Activated gamma-delta T cell treated with anti-CD3 and anti-CD28 coated beads, Interleukin-2, amount 50 U/mL, for 16 hours (primary cell): ENCODE data around the gene ZMPSTE24.

ENCODE experiments used
- DNase-seq: peaks from one replicate; pipeline ENCODE4 v3.0.0-alpha.2; 2020; ENCODE audit warnings: low read depth

The ZMPSTE24 gene

DNA sequence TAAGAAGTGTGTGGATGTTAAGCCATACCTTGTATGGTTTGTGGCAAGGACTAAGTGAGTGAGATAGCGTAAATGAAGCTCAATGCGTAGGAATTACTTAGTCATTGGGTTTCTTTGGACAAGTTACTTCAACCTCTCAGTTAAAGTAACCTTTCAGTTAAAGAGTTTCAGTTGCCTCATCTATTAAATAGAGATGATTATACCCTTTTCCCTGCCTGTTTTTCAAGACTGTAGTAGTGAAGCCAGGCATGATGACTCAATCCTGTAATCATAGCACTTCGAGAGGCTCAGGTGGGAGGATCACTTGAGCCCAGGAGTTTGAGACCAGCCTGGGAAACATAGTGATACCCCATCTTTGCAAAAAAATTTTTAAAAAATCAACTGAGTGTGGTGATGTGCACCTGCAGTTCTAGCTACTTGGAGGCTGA, 6.3 kb downstream of the ZMPSTE24 start:
- no peak for DNase-seq

DNA sequence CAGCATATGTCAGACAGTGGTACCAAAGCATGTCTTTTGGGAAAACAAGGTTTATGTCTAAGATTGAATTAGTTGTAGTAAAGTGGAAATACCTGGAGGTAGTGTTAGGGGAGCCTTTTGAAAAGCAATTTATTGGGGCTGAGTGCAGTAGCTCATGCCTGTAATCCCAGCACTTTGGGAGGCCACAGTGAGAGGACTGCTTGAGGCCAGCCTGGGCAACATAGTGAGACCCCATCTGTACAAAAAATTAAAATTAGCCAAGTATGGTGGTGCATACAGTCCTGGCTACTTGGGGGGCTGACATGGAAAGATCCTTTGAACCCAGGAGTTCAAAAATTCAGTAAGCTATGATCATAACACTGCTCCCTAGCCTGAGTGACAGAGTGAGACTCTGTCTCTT, 7.3 kb downstream of the ZMPSTE24 start:
- no peak for DNase-seq

DNA sequence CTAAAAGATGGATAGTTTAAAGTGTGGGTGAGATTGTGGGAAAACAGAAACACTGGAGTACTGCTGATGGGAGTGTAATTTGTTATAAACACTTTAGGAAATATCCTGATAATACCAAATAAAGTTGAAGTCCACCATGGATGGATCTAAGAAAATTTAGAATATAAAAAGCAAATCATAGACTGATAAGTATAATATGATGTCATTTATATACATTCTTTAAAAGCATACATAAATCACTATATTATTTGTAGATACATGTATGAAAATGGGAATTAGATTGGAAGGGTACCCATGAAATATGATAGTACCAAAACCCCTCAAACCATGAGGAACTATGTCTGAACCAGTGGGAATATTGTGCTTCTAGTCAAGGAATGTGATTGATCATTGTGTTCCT, 7.9 kb downstream of the ZMPSTE24 start:
- no peak for DNase-seq

DNA sequence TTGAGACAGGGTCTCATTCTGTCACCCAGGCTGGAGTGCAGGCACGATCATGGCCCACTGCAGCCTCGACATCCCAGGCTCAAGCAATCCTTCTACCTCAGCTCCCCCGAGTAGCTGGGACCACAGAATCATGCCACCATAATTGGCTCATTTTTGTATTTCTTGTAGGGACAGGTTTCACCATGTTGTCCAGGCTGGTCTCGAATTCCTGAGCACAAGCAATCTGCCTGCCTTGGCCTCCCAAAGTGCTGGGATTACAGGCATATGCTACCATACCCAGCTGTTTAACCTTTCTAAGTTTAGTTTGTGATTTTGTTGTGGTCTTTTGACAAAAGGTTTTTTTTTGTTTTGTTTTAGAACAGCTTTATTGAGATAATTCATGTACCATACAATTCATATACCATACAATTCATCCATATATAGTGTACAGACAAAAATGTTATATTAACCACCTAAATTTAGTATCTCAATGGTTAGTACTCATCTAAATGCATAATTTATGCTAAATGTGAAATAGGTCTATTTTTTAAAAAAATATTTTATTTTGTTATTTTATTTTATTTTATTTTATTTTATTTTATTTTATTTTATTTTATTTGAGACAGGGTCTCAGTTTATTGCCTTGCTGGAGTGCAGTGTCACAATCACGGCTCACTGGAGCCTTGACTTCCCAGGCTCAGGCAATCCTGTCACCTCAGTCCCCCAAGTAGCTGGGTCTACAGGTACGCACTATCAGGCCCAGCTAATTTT, 8.9 kb downstream of the ZMPSTE24 start:
- DNase-seq, result no peak

DNA sequence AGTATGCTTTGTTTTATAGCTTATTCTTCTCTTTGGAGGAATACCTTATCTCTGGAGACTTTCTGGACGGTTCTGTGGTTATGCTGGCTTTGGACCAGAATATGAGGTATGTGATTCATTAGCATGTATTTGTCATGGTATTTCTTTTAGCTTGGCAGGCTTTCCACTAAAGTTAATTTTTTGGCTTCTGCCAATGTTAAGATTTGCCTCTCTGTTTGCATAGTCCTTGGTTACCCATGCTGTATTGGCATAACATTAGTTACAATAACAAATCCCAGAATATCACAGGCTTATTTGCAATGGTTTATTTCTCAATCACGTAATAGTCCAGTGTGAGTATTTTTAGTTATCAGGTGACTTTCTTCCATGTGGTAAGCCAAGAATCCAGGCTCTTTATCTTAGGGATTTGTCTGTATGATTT, 9.7 kb downstream of the ZMPSTE24 start:
- no peak for DNase-seq

DNA sequence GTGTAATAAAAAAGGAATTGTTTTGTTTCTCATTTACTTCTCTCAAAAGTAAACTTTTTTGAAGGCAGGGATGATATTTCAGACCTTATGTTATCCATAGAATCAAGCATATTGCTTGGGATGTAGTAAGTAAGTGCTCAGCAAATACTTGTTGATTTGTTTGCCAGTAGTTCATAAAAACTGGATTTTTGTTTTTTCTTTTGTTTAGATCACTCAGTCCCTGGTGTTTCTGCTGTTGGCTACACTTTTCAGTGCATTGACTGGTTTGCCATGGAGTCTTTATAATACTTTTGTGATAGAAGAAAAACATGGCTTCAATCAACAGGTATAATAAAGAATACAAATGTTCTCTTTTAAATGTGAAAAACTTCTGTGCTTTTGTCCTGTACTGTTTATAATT, 10.2 kb downstream of the ZMPSTE24 start:
- no peak for DNase-seq

DNA sequence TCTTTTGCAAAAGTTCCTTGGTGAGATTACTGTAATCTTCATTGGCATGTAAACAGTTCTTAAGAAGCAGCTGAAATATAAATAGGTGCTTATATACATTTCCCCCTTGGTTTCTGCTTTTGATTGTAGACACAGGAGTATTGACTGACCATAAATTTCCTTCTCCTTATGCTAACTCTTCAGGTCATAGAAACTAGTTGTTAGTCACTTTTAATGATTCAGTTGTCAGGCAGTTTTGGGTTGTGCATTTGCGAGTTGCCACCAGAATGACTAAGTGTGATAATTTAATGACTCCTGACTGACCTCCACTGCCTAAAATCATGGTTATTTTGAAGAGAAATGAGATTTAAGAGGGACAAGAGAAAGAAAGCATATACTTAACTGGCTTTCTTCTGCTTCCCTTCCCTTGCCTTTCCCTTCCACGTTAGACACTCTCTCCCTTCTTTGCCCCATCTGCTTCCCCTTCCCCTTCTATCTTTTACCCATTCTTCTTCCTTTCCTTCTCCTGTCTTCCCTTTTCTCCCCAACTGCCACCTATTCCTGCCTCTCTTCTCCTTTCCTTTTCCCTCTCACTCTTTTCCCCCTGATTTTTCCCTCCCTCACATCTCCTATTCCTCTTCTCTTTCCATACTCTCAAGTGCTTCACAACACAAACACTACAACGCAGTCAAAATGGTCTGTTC, 12.3 kb downstream of the ZMPSTE24 start:
- no peak for DNase-seq

DNA sequence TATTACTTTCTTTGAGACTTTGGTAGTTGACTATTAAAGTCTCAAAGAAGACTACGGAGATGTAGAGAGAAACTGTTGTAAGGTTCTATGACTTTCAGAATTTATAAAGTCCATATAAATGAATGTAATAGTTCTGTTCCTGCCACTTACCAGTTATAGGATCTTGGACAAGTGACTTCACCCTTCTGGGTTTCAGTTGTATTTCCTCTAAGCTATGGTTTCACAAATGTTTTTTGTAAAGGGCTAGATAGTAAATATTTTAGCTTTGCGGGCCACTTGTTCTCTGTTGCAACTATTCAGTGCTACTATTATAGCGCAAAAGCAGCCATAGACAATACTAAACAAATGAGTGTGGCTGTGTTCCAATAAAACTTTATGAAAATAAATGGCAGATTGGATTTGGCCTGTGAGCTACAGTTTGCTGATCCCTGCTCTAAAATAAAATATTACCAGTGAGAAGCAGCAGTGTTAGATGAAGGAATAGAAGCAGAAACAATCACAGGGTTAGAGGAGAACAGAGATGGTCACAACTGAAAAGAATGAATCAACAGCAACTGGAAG, 14.7 kb downstream of the ZMPSTE24 start:
- DNase-seq, result no peak

DNA sequence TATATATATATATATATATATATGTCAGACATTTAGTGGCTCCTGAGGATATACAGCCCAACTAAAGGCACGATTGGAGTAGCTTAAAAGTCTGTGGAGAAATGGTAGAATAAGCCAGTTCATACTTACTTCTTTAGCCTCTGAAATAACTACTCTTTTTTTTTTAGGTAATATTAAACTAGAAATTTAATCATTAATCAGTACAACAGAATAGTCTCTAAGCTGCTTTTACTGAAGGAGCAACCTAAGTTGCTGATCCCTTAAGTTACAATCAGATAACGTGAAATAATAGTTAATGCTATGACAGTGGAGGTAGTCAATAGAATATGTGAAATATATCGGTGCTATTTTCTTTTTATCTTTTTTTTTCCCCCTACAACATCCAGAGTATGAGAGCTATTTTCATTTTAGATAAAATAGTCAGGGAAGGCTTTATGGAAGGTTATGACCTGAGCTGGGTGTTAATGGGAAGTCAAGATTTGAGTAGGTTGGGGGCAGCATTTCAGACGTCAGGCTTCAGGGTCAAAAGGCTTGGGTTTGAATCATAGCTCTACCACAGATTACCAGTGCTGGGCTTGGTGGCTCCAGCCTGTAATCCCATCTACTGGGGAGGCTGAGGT, 15.6 kb downstream of the ZMPSTE24 start:
- no peak for DNase-seq

DNA sequence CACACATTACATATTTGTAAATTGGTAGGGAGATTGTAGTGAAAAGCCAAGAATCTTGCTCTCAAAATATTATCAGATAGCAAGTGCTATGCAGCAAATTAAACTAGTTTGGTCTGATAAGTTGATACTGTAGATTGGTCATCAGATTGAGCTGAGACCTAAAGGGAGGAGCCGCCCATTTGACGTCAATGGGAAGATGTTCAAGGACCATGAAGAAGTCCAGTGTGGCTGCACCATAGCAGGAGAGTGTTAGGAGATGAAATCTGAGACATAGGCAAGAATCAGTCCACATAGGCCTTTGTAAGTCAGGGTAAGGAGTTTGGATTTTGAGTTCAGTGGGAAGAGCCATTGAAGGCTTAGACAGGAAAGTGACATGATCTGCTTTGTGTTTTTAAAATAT, 16.3 kb downstream of the ZMPSTE24 start:
- DNase-seq, result no peak

DNA sequence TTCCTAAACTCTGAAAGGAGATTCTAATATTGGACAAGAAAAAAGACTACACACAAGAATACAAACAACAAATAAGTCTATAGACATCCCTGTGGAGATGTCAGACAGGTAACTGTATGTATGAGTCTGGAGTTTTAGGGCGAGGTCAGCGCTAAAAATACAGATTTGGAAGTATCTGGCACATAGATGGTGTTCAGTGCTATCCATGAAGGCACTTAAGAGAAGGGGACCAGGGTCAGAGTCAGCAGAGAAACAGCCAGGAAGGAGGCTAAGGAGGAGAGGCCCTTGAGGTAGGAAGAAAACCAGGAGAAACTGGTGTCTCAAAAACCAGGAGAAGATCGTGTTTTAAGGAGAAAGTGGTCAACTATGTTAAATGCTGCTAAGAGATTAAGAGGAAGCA, 18.1 kb downstream of the ZMPSTE24 start:
- no peak for DNase-seq

DNA sequence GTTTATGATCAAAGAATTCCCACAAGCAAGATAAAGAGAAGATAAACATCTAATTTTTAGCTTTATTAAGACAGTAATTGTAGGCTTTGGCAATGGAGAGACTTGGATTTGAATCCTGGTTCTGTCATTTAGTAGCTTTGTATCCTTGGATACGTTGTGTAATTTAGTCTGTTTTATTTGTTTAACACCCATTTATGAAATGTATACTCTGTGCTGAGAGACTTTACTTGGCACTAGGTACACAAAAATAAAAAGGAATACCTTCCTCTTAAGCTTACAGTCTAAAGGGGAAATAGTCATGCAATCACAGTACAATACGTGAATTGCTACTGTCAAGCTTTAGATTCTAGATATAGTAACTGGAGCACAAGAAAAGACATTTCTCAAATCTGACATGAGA, 23.8 kb downstream of the ZMPSTE24 start:
- no peak for DNase-seq

DNA sequence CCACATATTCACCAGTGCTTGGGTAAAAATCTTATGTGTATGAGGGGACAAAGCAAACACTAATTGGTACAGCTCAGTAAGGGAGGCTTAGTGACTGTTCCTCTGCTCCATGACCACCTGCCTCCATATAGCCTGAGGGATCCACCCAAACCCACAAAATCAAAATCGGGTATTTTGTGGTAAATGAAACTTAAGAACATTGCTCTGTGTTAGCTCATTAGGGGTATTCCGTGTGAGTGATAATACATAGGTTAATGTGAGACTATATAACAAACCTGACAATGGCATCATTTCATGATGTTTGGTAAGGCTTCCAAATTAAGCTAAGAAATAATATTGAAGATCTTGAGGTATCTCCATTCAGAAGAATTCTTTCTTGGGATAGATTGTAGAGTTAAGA, 33.3 kb downstream of the ZMPSTE24 start:
- no peak for DNase-seq

DNA sequence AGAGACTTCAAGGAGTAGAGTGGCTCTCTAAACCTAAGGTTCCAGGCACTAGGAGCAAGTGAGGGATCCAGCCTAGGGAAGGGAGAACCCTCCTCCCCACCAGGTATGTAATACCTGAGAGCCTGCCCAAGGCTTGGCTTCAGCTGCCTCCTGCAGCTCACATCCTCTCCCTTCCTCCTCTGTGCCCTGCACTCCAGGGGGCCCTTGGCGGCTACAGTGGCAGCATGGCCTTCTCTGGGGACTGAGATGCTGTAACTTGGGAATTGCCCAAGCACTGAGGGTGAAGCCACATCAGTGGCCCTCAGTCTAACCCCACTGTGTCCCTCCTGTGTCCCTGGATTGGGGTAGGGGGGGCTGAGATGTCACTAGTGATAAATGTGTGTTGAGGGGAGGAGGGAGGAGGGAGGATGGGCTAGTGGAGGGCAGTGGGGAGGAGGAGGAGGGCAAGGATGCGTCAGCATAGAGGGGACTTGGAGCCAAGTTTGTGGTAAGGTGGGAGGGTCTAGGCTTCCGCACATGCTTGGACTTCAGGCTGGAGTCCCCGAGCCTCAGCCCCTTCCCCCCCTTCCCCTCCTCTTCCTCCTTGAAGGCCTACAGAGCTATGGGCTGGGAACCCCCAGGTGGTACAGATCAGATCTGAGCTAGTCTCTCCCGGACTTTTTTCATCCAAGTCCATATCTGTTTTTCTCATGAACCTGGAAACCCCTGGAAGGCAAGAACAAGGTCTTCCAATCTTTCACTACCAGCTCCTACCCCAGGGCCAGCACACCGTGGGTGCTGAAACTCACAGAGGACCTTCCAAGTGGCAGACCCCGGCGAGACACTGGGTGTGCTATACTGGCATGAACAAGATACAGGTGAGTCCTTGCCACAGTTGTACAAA, 41.6 kb downstream of the ZMPSTE24 start:
- DNase-seq, result no peak

DNA sequence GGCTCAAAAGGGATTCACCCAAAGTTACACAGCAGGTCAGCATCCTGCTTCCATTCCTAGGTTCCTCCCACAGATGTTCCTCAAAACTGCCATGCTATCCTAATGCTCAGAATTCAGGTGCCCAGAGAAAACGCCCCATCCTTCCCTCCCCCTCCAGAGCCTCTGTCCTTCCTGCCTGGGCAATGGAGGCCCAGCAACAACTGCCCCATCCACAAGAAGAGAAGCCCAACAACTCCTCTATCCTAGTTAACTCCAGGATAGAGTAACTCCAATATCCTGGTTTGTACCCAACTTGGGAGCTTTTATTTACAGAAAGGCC, 42.2 kb downstream of the ZMPSTE24 start:
- DNase-seq, result no peak

DNA sequence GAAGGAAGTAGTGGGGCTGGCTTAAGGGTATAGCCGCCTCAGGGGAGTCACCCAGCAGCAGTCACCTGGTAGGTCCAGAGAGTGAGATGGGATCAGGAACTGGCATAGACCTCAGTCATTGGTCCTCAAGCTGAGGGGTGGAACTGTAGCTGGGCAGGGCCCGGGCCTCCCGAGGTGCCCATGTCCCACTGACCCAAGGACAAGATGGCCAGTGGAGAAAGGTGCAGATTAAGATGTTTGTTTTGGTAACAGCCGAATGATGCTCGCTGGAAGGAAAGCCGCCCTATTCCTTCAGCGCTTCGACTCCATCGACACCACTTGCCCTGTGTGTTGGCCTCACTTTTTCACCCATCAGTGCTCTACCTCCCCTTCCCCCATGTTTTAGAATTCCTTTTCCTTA, 42.6 kb downstream of the ZMPSTE24 start:
- no peak for DNase-seq

DNA sequence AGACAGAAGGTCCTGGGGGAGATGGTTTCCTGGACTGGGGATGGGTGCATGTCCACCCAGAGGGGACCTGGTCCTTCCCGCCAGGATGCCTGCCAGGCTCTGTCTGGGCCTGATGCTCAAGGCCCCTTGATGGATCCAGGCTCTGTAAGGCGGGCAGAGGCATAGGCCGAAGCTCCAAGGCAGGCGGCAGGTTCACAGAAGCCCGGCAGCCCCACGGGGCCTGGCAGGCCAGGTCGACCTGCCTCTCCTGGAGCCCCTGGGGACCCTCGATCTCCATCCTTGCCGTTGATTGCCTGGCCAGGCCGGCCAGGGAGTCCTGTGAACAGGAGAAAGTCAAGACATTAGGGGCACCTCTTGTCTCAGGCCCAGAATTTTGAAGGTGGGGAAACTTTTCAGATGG, 43.0 kb downstream of the ZMPSTE24 start:
- no peak for DNase-seq

DNA sequence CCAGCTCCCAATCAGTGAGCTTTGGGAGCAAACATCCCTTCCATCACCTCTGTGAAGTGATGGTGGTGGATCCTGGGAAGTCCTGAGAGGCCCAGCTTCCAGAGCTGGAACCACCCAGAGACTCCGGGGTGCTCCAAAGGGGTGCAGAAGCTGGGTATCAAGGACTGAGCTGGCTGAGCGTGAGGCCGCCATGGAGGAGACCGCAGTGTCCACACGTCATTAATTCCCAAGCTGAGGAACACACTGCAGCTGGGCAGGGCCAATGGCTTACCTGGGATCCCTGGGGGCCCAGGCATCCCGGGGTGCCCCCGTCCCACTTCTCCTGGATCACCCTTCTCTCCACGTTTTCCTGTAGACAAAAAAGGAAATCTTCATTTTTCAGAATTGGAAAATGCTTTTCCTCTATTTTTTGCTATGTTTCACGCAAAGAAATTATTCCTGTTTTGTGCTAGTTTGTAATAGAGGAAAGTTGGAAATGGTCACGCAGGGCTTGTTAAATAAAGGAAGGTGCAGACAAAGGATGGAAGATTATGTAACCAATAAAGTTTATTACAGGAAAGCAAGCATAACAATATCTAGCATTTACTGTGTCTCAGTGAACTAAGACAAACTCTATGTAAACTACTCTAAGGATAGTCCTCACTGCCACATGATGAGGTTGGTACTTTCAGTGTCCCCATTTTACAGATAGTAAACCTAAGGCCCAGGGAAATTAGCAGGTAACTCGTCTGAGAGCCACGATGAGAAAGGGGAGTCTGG, 43.7 kb downstream of the ZMPSTE24 start:
- no peak for DNase-seq

DNA sequence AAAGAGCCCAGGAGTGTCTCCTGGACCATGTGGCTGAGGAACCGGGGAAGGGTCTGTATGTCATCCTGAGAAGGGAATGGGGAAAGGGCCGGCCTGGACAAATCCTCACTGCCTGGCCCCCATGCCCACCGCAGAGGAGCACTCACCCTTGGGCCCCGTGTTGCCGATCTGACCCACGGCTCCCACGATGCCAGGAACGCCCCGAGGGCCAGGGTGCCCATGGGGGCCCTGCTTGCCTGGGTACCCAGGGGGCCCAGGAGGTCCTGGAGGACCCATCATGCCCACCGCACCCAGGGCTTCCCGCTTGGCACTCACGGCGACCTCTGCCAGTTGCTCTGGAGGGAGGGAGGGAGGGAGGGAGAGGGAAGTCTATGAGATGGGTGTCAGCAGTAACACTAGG, 44.4 kb downstream of the ZMPSTE24 start:
- DNase-seq, result no peak

DNA sequence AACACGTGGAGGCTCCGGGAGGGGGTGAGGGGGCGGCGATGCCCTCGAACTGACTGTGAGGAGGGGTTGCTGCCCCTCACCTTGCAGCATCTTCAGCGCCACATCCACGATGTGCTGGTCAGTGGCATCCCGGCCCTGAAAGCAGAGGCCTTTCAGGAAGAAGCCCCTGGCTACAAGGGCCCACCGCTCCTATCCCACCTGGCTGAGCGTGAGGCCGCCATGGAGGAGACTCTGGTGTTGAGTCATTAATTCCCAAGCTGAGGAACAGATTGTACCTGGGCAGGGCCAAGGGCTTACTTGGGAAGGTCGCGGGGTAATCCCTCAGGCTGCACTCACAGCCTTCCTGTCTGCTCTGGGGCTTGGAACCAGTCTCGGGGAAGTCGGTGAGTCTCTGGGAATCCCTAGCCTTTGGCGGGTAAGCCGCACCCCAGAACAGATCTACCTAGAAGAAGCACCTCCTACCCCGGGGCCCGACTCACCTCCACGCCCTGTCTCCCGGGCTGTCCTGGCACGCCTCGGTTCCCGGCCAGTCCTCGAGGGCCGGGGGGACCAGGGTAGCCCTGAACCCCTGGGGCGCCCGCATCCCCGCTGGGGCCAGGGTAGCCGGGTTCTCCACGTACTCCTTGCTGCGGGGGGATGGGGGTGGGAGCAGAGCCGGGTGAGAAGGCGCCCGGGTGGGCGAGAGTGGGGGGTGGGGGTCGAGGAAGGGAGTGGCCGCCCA, 45.2 kb downstream of the ZMPSTE24 start:
- no peak for DNase-seq

DNA sequence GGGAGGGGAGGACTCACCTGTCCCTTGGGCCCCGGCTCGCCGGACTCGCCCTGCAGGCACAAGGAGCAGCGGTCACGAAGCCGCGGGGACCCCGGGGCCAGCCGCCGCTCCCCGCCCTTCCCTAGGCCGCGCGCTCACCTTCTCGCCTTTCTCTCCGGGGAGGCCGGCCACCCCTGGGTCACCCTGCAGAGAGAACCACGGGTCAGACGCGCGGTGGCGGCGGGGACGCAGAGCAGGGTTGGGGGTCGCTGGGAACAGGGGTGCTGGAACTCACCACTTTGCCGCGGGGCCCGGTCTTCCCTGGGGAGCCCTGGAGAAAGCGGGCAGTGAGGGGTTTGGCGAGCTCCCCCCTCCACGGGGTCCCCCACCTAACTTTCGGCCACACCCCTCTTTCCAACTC, 45.8 kb downstream of the ZMPSTE24 start:
- no peak for DNase-seq
